HCT116 (cell line): ENCODE data around the gene CCSER1. TPM values are rescaled to one million over a fixed set of nuclear protein-coding genes. Genes with fewer than 3 reads are reported as not detected.

Source experiments
- ATAC-seq: fragments of 200-7000 bp; cut with Tn5 transposase; 2 replicates; pipeline ENCODE4 v1.9.1; 2020; ENCODE audit warnings: mild to moderate bottlenecking, moderate library complexity
- BruUV-seq: library from RNA; stranded (reverse); fragments of 400-500 nt; replicated peaks from 2 replicates; lab custom pipeline; 2021; lab: Mats Ljungman, UMichigan
- CTCF ChIA-PET: fragments of 300-600 bp; sonication (Branson Sonifier 250); formaldehyde crosslinking; loops from one replicate; lab custom pipeline; 2021; ENCODE audit warnings: antibody characterized with exemption; lab: Charles Lee
- POLR2A ChIA-PET: fragments of 300-600, 350-600 bp; sonication (Branson Sonifier 250); formaldehyde crosslinking; loops from one replicate; lab custom pipeline; 2021; ENCODE audit warnings: antibody characterized with exemption; lab: Charles Lee
- RAD21 ChIA-PET, 2 experiments: fragments of 300-600 bp; sonication (Branson Sonifier 250); formaldehyde crosslinking; loops; one replicate each; lab custom pipeline; 2023; ENCODE audit warnings: low total read pairs in 2 of 2; ENCODE audit not compliant: uncharacterized antibody in 2 of 2, unreplicated experiment in 2 of 2, low non-redundant PET in 1 of 2; lab: Charles Lee
- DNase-seq: peaks from one replicate; pipeline ENCODE4 v3.0.0-alpha.2; 2010; ENCODE audit warnings: low read depth, low spot score
- H2AFZ ChIP-seq: fragments of 200-600 bp; shearing (Covaris generic), sonication (generic); 2 replicates; pipeline ENCODE4 v1.6.1; 2017; ENCODE audit warnings: low read depth, mixed run types, mixed read lengths, antibody characterized with exemption, low read length; ENCODE audit not compliant: poor library complexity, severe bottlenecking
- H3K27ac ChIP-seq: 2 replicates; pipeline ENCODE4 v1.5.1; 2012; ENCODE audit warnings: low read depth, low read length
- H3K27me3 ChIP-seq: fragments of 200-600 bp; sonication (generic); 2 replicates; pipeline ENCODE4 v1.6.1; 2016; ENCODE audit warnings: mixed run types, low read length, mixed read lengths; ENCODE audit not compliant: insufficient read depth
- H3K36me3 ChIP-seq, 2 experiments: fragments of 200-500 bp in 1 of 2; fragments of 200-600 bp in 1 of 2; sonication (Bioruptor generic) in 1 of 2; sonication (generic) in 1 of 2; 2 replicates each; pipeline versions ENCODE4 v1.5.1 to v1.6.1; 2014 to 2016; ENCODE audit warnings: low read length in 2 of 2, inconsistent platforms in 1 of 2, mixed read lengths in 1 of 2, mixed run types in 1 of 2; ENCODE audit not compliant: insufficient read depth in 2 of 2, control insufficient read depth in 1 of 2
- H3K4me1 ChIP-seq, 2 experiments: fragments of 200-600 bp in 1 of 2; sonication (generic) in 1 of 2; 2 replicates each; pipeline versions ENCODE4 v1.5.1 to v1.6.1; 2012 to 2017; ENCODE audit warnings: low read length in 2 of 2, inconsistent platforms in 1 of 2, mild to moderate bottlenecking in 1 of 2, mixed read lengths in 1 of 2, mixed run types in 1 of 2, moderate library complexity in 1 of 2; ENCODE audit not compliant: insufficient read depth in 2 of 2, control insufficient read depth in 1 of 2
- H3K4me2 ChIP-seq: fragments of 200-600 bp; sonication (generic); 2 replicates; pipeline ENCODE4 v1.6.1; 2017; ENCODE audit warnings: mixed run types, low read length, mixed read lengths
- H3K4me3 ChIP-seq, 2 experiments: fragments of 200-600 bp in 1 of 2; sonication (generic) in 1 of 2; replicated peaks in 1 of 2; 2 replicates each; pipeline ENCODE4 v1.5.1; 2011 to 2016; ENCODE audit warnings: low read length in 2 of 2, control low read depth in 1 of 2, low read depth in 1 of 2, mild to moderate bottlenecking in 1 of 2, mixed read lengths in 1 of 2, mixed run types in 1 of 2
- H3K79me2 ChIP-seq: fragments of 200-600 bp; sonication (generic); 2 replicates; pipeline ENCODE4 v1.6.1; 2017; ENCODE audit warnings: mild to moderate bottlenecking, mixed run types, low read length, moderate library complexity, mixed read lengths; ENCODE audit not compliant: insufficient read depth
- H3K9ac ChIP-seq: fragments of 200-600 bp; sonication (generic); 2 replicates; pipeline ENCODE4 v1.6.1; 2016; ENCODE audit warnings: low read length, mixed read lengths
- H3K9me2 ChIP-seq: fragments of 200-600 bp; sonication (generic), shearing (Covaris generic); 2 replicates; pipeline ENCODE4 v1.6.1; 2017; ENCODE audit warnings: mixed run types, mild to moderate bottlenecking, moderate library complexity; ENCODE audit not compliant: insufficient read depth
- H3K9me3 ChIP-seq, 2 experiments: fragments of 200-500 bp in 1 of 2; fragments of 200-600 bp in 1 of 2; sonication (Bioruptor generic) in 1 of 2; sonication (generic) in 1 of 2; 2 replicates each; pipeline ENCODE4 v1.6.1; 2014 to 2017; ENCODE audit warnings: low read length in 2 of 2, mixed read lengths in 2 of 2, inconsistent platforms in 1 of 2, low read depth in 1 of 2, mild to moderate bottlenecking in 1 of 2, mixed run types in 1 of 2, moderate library complexity in 1 of 2; ENCODE audit not compliant: control insufficient read depth in 1 of 2, insufficient read depth in 1 of 2
- H4K20me1 ChIP-seq: fragments of 200-600 bp; sonication (generic), shearing (Covaris generic); 2 replicates; pipeline ENCODE4 v1.6.1; 2017; ENCODE audit warnings: mixed run types, mild to moderate bottlenecking, moderate library complexity; ENCODE audit not compliant: insufficient read depth
- CBX3 ChIP-seq: IDR thresholded peaks from 2 replicates; pipeline ENCODE4 v1.6.1; 2012; ENCODE audit warnings: low read depth
- CEBPB ChIP-seq: IDR thresholded peaks from 2 replicates; pipeline ENCODE4 v1.6.1; 2012; ENCODE audit warnings: low read depth
- ELF1 ChIP-seq: IDR thresholded peaks from 2 replicates; pipeline ENCODE4 v1.6.1; 2012; ENCODE audit warnings: low read depth, borderline replicate concordance
- MAX ChIP-seq: IDR thresholded peaks from 2 replicates; pipeline ENCODE4 v1.6.1; 2012
- POLR2A ChIP-seq: IDR thresholded peaks from 2 replicates; pipeline ENCODE4 v1.7.0; 2011; ENCODE audit warnings: borderline replicate concordance; ENCODE audit not compliant: insufficient read depth, insufficient read length; ENCODE audit errors: extremely low read depth
- RAD21 ChIP-seq: IDR thresholded peaks from 2 replicates; pipeline ENCODE4 v1.6.1; 2012; ENCODE audit warnings: low read depth, mild to moderate bottlenecking
- SIN3A ChIP-seq: IDR thresholded peaks from 2 replicates; pipeline ENCODE4 v1.6.1; 2012; ENCODE audit warnings: low read depth
- TCF7L2 ChIP-seq: IDR thresholded peaks from 2 replicates; pipeline ENCODE4 v1.7.0; 2011; ENCODE audit warnings: borderline replicate concordance, inconsistent platforms; ENCODE audit not compliant: insufficient read depth, insufficient read length; ENCODE audit errors: extremely low read depth
- ZFX ChIP-seq: fragments of 450-650 bp; IDR thresholded peaks from 2 replicates; pipeline ENCODE4 v1.6.1; 2017
- ZNF274 ChIP-seq: fragments of 200-500 bp; sonication (Bioruptor generic); IDR thresholded peaks from 2 replicates; pipeline ENCODE4 v1.6.1; 2014; ENCODE audit warnings: mild to moderate bottlenecking, low read depth, low read length, inconsistent platforms
- intact Hi-C: fragments of 100-400 bp; cut with micrococcal nuclease; formaldehyde crosslinking; loops from 2 replicates; pipeline ENCODE4 v1.10.0; 2022
- total RNA-seq: library from RNA; stranded (reverse); gene quantifications from one replicate; pipeline ENCODE4 v1.2.1, GENCODE V29; 2021; ENCODE audit not compliant: unreplicated experiment

CCSER1 gene
- total RNA-seq, 1 experiment from 2014 or later, result 6.7 TPM

- no peak overlapping the region for H3K27ac ChIP-seq
- RAD21 ChIA-PET, result no interaction called here
- no peak overlapping the region for H3K4me3 ChIP-seq
- H3K9ac ChIP-seq, result no peak overlapping the region
- POLR2A ChIA-PET, result no interaction called here
- TF ChIP-seq MAX (no peak), ZNF274 (no peak), TCF7L2 (no peak), CBX3 (no peak), ELF1 (no peak), POLR2A (no peak), SIN3A (no peak), CEBPB (no peak), ZFX (no peak)
- TF ChIP-seq, all 23 proteins: peak for 0
- Histone ChIP-seq H3K79me2 (no peaks in the 10 kb centered on the region), H3K4me2 (no peak overlapping the region), H3K36me3 (no peaks in the 10 kb centered on the region), H3K9me2 (no peaks in the 10 kb centered on the region), H3K27me3 (no peaks in the 10 kb centered on the region), H4K20me1 (no peaks in the 10 kb centered on the region), H3K4me1 (no peaks in the 10 kb centered on the region), H3K9me3 (no peaks in the 10 kb centered on the region), H2AFZ (no peak overlapping the region)
- ATAC-seq (no peak), DNase-seq (no peak)
- CTCF ChIA-PET, result no interaction called here
- intact Hi-C loops, result no loop called here
- no TSS peak for BruUV-seq
Measured at GRCh38 chr4:90207887-90208454, 80.8 kb downstream of the CCSER1 start.

- H3K9ac ChIP-seq, result no peak overlapping the region
- no peak for ATAC-seq
- no TSS peak for BruUV-seq
- no peaks in the 10 kb centered on the region for H3K9me2 ChIP-seq
- DNase-seq, result no peak
- RAD21 ChIA-PET, result no interaction called here
- H3K79me2 ChIP-seq, result no peaks in the 10 kb centered on the region
- no peak overlapping the region for H2AFZ ChIP-seq
- H4K20me1 ChIP-seq, result no peaks in the 10 kb centered on the region
- no peak overlapping the region for H3K4me3 ChIP-seq
- no peaks in the 10 kb centered on the region; a peak in 1 of 4 replicates for H3K4me1 ChIP-seq
- H3K27ac ChIP-seq, result no peak overlapping the region
- intact Hi-C loops, result no loop called here
- POLR2A ChIA-PET, result no interaction called here
- TF ChIP-seq CEBPB, result no peak
- TF ChIP-seq POLR2A, result no peak
- TF ChIP-seq RAD21, result no peak
- no peak for TF ChIP-seq CBX3
- no peak for TF ChIP-seq ZFX
- H3K9me3 ChIP-seq, result no peaks in the 10 kb centered on the region
- CTCF ChIA-PET, result no interaction called here
- no peaks in the 10 kb centered on the region for H3K36me3 ChIP-seq
- H3K4me2 ChIP-seq, result no peak overlapping the region
- H3K27me3 ChIP-seq, result no peaks in the 10 kb centered on the region
Measured at GRCh38 chr4:90209922-90210321, 82.7 kb downstream of the CCSER1 start.
